Measurements from ENCODE around the gene ALOX15. TPM values are rescaled to one million over a fixed set of nuclear protein-coding genes. Genes with fewer than 3 reads are reported as not detected.

The ALOX15 gene
- total RNA-seq, 1 donor from 2014 or later = not detected

- CTCF ChIA-PET = no interaction called here
- ATAC-seq (ENCODE audit: low read depth) = no peak
- Mint-ChIP-seq H3K27ac (no peak overlapping the region), H3K36me3 (ENCODE audit: low read depth) (peaks cover 71% of the 10 kb centered on the region), H3K27me3 (no peaks in the 10 kb centered on the region), H3K4me1 (no peaks in the 10 kb centered on the region), H3K4me3 (no peak overlapping the region), H3K9me3 (no peaks in the 10 kb centered on the region)
- TF ChIP-seq CTCF (IDR thresholded peaks at IDR 0.05) = no peak
- POLR2A ChIA-PET = no interaction called here
- no peak for DNase-seq
- intact Hi-C loops (cut with micrococcal nuclease) = no loop called here
Measured at GRCh38 chr17:4672751-4673150, 31.3 kb upstream of the ALOX15 start.

GRCh38 chr17:4672055-4672630 is 30.7 kb upstream of the ALOX15 start:
- H3K9me3 Mint-ChIP-seq = no peaks in the 10 kb centered on the region
- no peak overlapping the region for H3K27ac Mint-ChIP-seq
- CTCF ChIA-PET = interaction anchor here (1.3 kb wide), 1 partner anchor 105 kb away, joined by 3 read pairs; no protein-coding TSS in a partner anchor
- H3K36me3 Mint-ChIP-seq (ENCODE audit: low read depth) = peaks cover 65% of the 10 kb centered on the region
- TF ChIP-seq CTCF (IDR thresholded peaks at IDR 0.05) = no peak
- DNase-seq (no peak), ATAC-seq (ENCODE audit: low read depth) (no peak)
- POLR2A ChIA-PET = no interaction called here
- no peaks in the 10 kb centered on the region for H3K4me1 Mint-ChIP-seq
- intact Hi-C loops (cut with micrococcal nuclease) = no loop called here
- no peaks in the 10 kb centered on the region for H3K27me3 Mint-ChIP-seq
- no peak overlapping the region for H3K4me3 Mint-ChIP-seq

GRCh38 chr17:4667166-4667565 is 25.7 kb upstream of the ALOX15 start:
- H3K27ac Mint-ChIP-seq = no peak overlapping the region
- H3K9me3 Mint-ChIP-seq = no peaks in the 10 kb centered on the region

GRCh38 chr17:4666296-4666695 is 24.8 kb upstream of the ALOX15 start:
- CTCF ChIA-PET = no interaction called here
- intact Hi-C loops (cut with micrococcal nuclease) = no loop called here
- H3K36me3 Mint-ChIP-seq (ENCODE audit: low read depth) = peaks cover 13% of the 10 kb centered on the region
- H3K4me1 Mint-ChIP-seq = no peaks in the 10 kb centered on the region
- ATAC-seq (ENCODE audit: low read depth) = no peak
- POLR2A ChIA-PET = no interaction called here
- peaks cover 6% of the 10 kb centered on the region for H3K27me3 Mint-ChIP-seq
- no peak overlapping the region for H3K27ac Mint-ChIP-seq
- TF ChIP-seq CTCF (IDR thresholded peaks at IDR 0.05) = no peak
- no peaks in the 10 kb centered on the region for H3K9me3 Mint-ChIP-seq
- DNase-seq = no peak
- H3K4me3 Mint-ChIP-seq = no peak overlapping the region

More at GRCh38 chr17:4667166-4667565, 25.7 kb upstream of the ALOX15 start:
- Mint-ChIP-seq H3K4me3 (no peak overlapping the region), H3K27me3 (peaks cover 5% of the 10 kb centered on the region), H3K4me1 (no peaks in the 10 kb centered on the region), H3K36me3 (ENCODE audit: low read depth) (peaks cover 20% of the 10 kb centered on the region)
- ChIA-PET CTCF (no interaction called here), POLR2A (no interaction called here)
- ATAC-seq (ENCODE audit: low read depth) = no peak
- no peak for TF ChIP-seq CTCF (IDR thresholded peaks at IDR 0.05)
- intact Hi-C loops (cut with micrococcal nuclease) = no loop called here
- DNase-seq = no peak

GRCh38 chr17:4665027-4665426 is 23.5 kb upstream of the ALOX15 start:
- intact Hi-C loops (cut with micrococcal nuclease) = no loop called here
- TF ChIP-seq CTCF (IDR thresholded peaks at IDR 0.05) = no peak
- H3K27me3 Mint-ChIP-seq = peaks cover 6% of the 10 kb centered on the region
- H3K27ac Mint-ChIP-seq = no peak overlapping the region
- ATAC-seq (ENCODE audit: low read depth) = no peak
- POLR2A ChIA-PET = no interaction called here
- H3K4me1 Mint-ChIP-seq = no peaks in the 10 kb centered on the region
- DNase-seq = no peak
- H3K9me3 Mint-ChIP-seq = no peaks in the 10 kb centered on the region
- H3K4me3 Mint-ChIP-seq = no peak overlapping the region
- CTCF ChIA-PET = no interaction called here
- H3K36me3 Mint-ChIP-seq (ENCODE audit: low read depth) = peaks cover 3% of the 10 kb centered on the region
